NT2/D1 (cell line): ENCODE data around the gene TDG.

ENCODE experiments used
- SUZ12 ChIP-seq: IDR thresholded peaks from 2 replicates; pipeline ENCODE4 v1.6.1; 2011; ENCODE audit not compliant: insufficient read length, insufficient read depth; ENCODE audit errors: extremely low read depth
- YY1 ChIP-seq: IDR thresholded peaks from 2 replicates; pipeline ENCODE4 v1.6.1; 2011; ENCODE audit not compliant: insufficient read length, insufficient read depth
- ZNF274 ChIP-seq: IDR thresholded peaks from 2 replicates; pipeline ENCODE4 v1.6.1; 2011; ENCODE audit warnings: mild to moderate bottlenecking, low read depth, low read length

GRCh38 chr12:103930787-103931735 is 34.6 kb upstream of the TDG start:
- TF ChIP-seq ZNF274 = no peak
- no peak for TF ChIP-seq YY1
- TF ChIP-seq SUZ12 = no peak
